ENCODE data around the gene PIK3R5. TPM values are rescaled to one million over a fixed set of nuclear protein-coding genes. Genes with fewer than 3 reads are reported as not detected.

The PIK3R5 gene
- total RNA-seq, 1 experiment from 2014 or later: 2.5 TPM

DNA sequence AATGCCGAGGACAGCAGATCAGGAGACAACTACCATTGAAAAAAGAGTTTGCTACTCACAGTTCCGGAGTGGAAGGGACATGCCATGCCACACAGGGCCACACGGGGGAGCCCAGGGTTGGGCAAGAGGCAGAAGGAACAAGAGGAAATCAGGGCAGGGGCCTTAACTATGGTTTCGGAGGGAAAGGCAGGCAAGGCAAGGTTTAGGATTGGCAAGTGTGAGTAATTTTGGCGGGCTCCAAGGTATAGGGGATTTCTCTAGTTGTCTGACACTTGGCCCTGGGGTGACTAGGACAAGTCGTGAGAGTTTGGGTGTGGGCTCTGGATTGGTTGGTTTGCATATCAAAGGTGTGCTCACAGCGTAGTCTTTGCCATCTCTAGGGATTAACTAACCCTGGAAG is 28.8 kb upstream of the PIK3R5 start:
- Histone ChIP-seq H3K4me1 (ENCODE audit: control insufficient read depth in 1 of 2, insufficient read depth in 2 of 2, low read length in 2 of 2) (no peaks in the 10 kb centered on the region), H3K36me3 (ENCODE audit: control insufficient read depth in 1 of 2, insufficient read depth in 2 of 2, low read length in 2 of 2) (no peaks in the 10 kb centered on the region), H3K4me3 (replicated peaks in 1 of 2; ENCODE audit: low read depth in 1 of 2, low read length in 2 of 2) (no peak overlapping the region), H3K9ac (ENCODE audit: low read length) (no peak overlapping the region), H3K27me3 (ENCODE audit: insufficient read depth, low read length) (no peaks in the 10 kb centered on the region), H3K79me2 (ENCODE audit: insufficient read depth, low read length) (no peaks in the 10 kb centered on the region), H2AFZ (ENCODE audit: low read depth, low read length, poor library complexity, severe bottlenecking) (no peak overlapping the region), H3K27ac (ENCODE audit: low read depth, low read length) (no peak overlapping the region), H4K20me1 (ENCODE audit: insufficient read depth) (no peaks in the 10 kb centered on the region), H3K4me2 (ENCODE audit: low read length) (no peak overlapping the region), H3K9me3 (ENCODE audit: control insufficient read depth in 1 of 2, insufficient read depth in 1 of 2, low read depth in 1 of 2, low read length in 2 of 2) (no peaks in the 10 kb centered on the region), H3K9me2 (ENCODE audit: insufficient read depth) (no peaks in the 10 kb centered on the region)
- ChIA-PET RAD21 (ENCODE audit: low non-redundant PET in 1 of 2, low total read pairs in 2 of 2, uncharacterized antibody in 2 of 2, unreplicated experiment in 2 of 2) (interaction anchor here in 1 of 2 experiments (0.7 kb wide), 1 partner anchor 189 kb away, joined by 5 read pairs; no protein-coding TSS in a partner anchor), POLR2A (interaction anchor here (0.7 kb wide), 1 partner anchor 153 kb away, joined by 3 read pairs; no protein-coding TSS in a partner anchor), CTCF (interaction anchor here (1.1 to 1.2 kb wide), 2 partner anchors 197 to 528 kb away, joined by 3 to 4 read pairs; no protein-coding TSS in a partner anchor)
- BruUV-seq (replicated peaks): no TSS peak
- TF ChIP-seq CTCF (IDR thresholded peaks at IDR 0.05 in 2 of 3, conservative IDR thresholded peaks at IDR 0.05 in 1 of 3; ENCODE audit: borderline replicate concordance in 1 of 3, insufficient read depth in 1 of 3, low read depth in 2 of 3, low read length in 2 of 3) (peak; percentile 73 to 94 (median 88)), RAD21 (IDR thresholded peaks at IDR 0.05; ENCODE audit: low read depth) (peak; percentile 75), EZH2 (IDR thresholded peaks at IDR 0.05) (no peak)
- intact Hi-C loops (cut with micrococcal nuclease): loop anchor here (1.0 to 5.0 kb wide), 2 partner anchors 298 to 528 kb away; no protein-coding TSS in a partner anchor
- peak; percentile 77 for ATAC-seq
- peak; percentile 40 for DNase-seq (ENCODE audit: low read depth, low spot score)

DNA sequence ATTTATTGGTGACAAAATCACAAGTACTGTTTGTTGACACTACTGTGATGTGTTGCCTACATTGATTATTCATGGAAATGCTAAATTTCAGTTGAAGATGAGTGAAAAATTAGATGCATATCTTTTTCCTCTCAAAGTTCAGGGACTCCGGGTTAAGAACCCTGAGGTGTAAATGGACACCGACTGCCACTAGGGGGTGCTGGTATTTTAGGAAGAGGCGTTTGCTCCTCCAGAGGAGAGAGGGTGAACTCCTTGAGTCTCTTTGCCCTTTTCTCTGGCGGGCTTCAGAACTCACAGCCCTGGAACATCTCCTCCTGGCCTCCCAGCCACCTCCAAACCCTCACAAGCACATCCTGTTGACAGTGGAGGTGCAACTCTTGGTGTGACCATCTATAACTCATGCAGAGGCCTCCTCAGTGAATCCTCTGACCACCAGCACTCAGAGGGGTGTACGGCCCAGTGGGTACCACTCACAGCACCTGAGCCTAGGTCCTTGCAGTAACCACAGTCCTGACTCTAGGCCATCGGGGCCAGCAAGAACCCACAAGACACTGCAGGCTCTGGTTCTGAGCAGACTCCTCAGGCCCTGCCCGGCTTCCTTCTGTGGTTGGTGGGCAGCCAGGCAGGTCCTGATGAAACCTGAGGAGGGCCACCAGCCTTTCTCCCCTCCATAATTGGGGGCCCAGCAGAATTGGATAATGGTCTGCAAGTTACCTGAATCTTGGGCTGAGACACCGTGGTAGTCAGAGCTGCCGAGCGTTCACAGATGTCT is 26.2 kb upstream of the PIK3R5 start:
- no peaks in the 10 kb centered on the region for H3K9me2 ChIP-seq (ENCODE audit: insufficient read depth)
- ATAC-seq (peak; percentile 87), DNase-seq (ENCODE audit: low read depth, low spot score) (peak; percentile 51)
- no peak overlapping the region for H3K4me3 ChIP-seq (replicated peaks in 1 of 2; ENCODE audit: low read depth in 1 of 2, low read length in 2 of 2)
- H3K27ac ChIP-seq (ENCODE audit: low read depth, low read length): no peak overlapping the region
- ChIA-PET RAD21 (ENCODE audit: low non-redundant PET in 1 of 2, low total read pairs in 2 of 2, uncharacterized antibody in 2 of 2, unreplicated experiment in 2 of 2) (no interaction called here), POLR2A (no interaction called here), CTCF (interaction anchor here (2.1 kb wide), 1 partner anchor 530 kb away, joined by 11 read pairs; no protein-coding TSS in a partner anchor)
- TF ChIP-seq RAD21 (IDR thresholded peaks at IDR 0.05; ENCODE audit: low read depth) (peak; percentile 80), CTCF (IDR thresholded peaks at IDR 0.05 in 2 of 3, conservative IDR thresholded peaks at IDR 0.05 in 1 of 3; ENCODE audit: borderline replicate concordance in 1 of 3, insufficient read depth in 1 of 3, low read depth in 2 of 3, low read length in 2 of 3) (peak; percentile 64 to 92 (median 90)), TCF7L2 (IDR thresholded peaks at IDR 0.05; ENCODE audit: borderline replicate concordance, extremely low read depth, insufficient read depth, insufficient read length) (no peak), SRF (IDR thresholded peaks at IDR 0.05; ENCODE audit: low read depth) (no peak), EZH2 (IDR thresholded peaks at IDR 0.05) (no peak), SIN3A (IDR thresholded peaks at IDR 0.05; ENCODE audit: low read depth) (no peak), JUND (IDR thresholded peaks at IDR 0.05) (no peak), POLR2AphosphoS5 (IDR thresholded peaks at IDR 0.05; ENCODE audit: low read depth, low read length) (no peak)
- TF ChIP-seq, protein P1, sequence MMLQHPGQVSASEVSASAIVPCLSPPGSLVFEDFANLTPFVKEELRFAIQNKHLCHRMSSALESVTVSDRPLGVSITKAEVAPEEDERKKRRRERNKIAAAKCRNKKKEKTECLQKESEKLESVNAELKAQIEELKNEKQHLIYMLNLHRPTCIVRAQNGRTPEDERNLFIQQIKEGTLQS (IDR thresholded peaks at IDR 0.05): no peak
- intact Hi-C loops (cut with micrococcal nuclease): loop anchor here (5.0 kb wide), 1 partner anchor 301 kb away; no protein-coding TSS in a partner anchor
- no peaks in the 10 kb centered on the region for H3K9me3 ChIP-seq (ENCODE audit: control insufficient read depth in 1 of 2, insufficient read depth in 1 of 2, low read depth in 1 of 2, low read length in 2 of 2)
- no peaks in the 10 kb centered on the region for H4K20me1 ChIP-seq (ENCODE audit: insufficient read depth)
- H3K36me3 ChIP-seq (ENCODE audit: control insufficient read depth in 1 of 2, insufficient read depth in 2 of 2, low read length in 2 of 2): no peaks in the 10 kb centered on the region
- H3K4me2 ChIP-seq (ENCODE audit: low read length): no peak overlapping the region
- no peaks in the 10 kb centered on the region for H3K79me2 ChIP-seq (ENCODE audit: insufficient read depth, low read length)
- H3K4me1 ChIP-seq (ENCODE audit: control insufficient read depth in 1 of 2, insufficient read depth in 2 of 2, low read length in 2 of 2): no peaks in the 10 kb centered on the region
- peak overlapping the region; percentile 37 for H2AFZ ChIP-seq (ENCODE audit: low read depth, low read length, poor library complexity, severe bottlenecking)
- H3K9ac ChIP-seq (ENCODE audit: low read length): no peak overlapping the region
- no TSS peak for BruUV-seq (replicated peaks)
- H3K27me3 ChIP-seq (ENCODE audit: insufficient read depth, low read length): no peaks in the 10 kb centered on the region

Data from HCT116 (cell line).